Measurements from ENCODE around the gene OPCML. TPM values are rescaled to one million over a fixed set of nuclear protein-coding genes. Genes with fewer than 3 reads are reported as not detected.

The OPCML gene
- total and polyA plus RNA-seq, 2 of the 13 experiments (the other 11 are each of a cell fraction or from before 2014, with no cell fraction given), result not detected

- TF ChIP-seq, protein P1, sequence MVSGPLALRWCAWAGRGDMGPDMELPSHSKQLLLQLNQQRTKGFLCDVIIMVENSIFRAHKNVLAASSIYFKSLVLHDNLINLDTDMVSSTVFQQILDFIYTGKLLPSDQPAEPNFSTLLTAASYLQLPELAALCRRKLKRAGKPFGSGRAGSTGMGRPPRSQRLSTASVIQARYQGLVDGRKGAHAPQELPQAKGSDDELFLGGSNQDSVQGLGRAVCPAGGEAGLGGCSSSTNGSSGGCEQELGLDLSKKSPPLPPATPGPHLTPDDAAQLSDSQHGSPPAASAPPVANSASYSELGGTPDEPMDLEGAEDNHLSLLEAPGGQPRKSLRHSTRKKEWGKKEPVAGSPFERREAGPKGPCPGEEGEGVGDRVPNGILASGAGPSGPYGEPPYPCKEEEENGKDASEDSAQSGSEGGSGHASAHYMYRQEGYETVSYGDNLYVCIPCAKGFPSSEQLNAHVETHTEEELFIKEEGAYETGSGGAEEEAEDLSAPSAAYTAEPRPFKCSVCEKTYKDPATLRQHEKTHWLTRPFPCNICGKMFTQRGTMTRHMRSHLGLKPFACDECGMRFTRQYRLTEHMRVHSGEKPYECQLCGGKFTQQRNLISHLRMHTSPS (CRISPR knock-in tag; IDR thresholded peaks at IDR 0.05; ENCODE audit: low read depth), result no peak
- TF ChIP-seq ZNF430 (CRISPR knock-in tag; IDR thresholded peaks at IDR 0.05) (no peak), ZKSCAN5 (CRISPR knock-in tag; IDR thresholded peaks at IDR 0.05) (no peak), ZNF780A (CRISPR knock-in tag; IDR thresholded peaks at IDR 0.05) (no peak), JDP2 (CRISPR knock-in tag; IDR thresholded peaks at IDR 0.05; ENCODE audit: borderline replicate concordance) (no peak)
- TF ChIP-seq, protein P2, sequence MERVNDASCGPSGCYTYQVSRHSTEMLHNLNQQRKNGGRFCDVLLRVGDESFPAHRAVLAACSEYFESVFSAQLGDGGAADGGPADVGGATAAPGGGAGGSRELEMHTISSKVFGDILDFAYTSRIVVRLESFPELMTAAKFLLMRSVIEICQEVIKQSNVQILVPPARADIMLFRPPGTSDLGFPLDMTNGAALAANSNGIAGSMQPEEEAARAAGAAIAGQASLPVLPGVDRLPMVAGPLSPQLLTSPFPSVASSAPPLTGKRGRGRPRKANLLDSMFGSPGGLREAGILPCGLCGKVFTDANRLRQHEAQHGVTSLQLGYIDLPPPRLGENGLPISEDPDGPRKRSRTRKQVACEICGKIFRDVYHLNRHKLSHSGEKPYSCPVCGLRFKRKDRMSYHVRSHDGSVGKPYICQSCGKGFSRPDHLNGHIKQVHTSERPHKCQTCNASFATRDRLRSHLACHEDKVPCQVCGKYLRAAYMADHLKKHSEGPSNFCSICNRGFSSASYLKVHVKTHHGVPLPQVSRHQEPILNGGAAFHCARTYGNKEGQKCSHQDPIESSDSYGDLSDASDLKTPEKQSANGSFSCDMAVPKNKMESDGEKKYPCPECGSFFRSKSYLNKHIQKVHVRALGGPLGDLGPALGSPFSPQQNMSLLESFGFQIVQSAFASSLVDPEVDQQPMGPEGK (CRISPR knock-in tag; IDR thresholded peaks at IDR 0.05), result no peak
- TF ChIP-seq, protein P3, sequence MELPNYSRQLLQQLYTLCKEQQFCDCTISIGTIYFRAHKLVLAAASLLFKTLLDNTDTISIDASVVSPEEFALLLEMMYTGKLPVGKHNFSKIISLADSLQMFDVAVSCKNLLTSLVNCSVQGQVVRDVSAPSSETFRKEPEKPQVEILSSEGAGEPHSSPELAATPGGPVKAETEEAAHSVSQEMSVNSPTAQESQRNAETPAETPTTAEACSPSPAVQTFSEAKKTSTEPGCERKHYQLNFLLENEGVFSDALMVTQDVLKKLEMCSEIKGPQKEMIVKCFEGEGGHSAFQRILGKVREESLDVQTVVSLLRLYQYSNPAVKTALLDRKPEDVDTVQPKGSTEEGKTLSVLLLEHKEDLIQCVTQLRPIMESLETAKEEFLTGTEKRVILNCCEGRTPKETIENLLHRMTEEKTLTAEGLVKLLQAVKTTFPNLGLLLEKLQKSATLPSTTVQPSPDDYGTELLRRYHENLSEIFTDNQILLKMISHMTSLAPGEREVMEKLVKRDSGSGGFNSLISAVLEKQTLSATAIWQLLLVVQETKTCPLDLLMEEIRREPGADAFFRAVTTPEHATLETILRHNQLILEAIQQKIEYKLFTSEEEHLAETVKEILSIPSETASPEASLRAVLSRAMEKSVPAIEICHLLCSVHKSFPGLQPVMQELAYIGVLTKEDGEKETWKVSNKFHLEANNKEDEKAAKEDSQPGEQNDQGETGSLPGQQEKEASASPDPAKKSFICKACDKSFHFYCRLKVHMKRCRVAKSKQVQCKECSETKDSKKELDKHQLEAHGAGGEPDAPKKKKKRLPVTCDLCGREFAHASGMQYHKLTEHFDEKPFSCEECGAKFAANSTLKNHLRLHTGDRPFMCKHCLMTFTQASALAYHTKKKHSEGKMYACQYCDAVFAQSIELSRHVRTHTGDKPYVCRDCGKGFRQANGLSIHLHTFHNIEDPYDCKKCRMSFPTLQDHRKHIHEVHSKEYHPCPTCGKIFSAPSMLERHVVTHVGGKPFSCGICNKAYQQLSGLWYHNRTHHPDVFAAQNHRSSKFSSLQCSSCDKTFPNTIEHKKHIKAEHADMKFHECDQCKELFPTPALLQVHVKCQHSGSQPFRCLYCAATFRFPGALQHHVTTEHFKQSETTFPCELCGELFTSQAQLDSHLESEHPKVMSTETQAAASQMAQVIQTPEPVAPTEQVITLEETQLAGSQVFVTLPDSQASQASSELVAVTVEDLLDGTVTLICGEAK (IDR thresholded peaks at IDR 0.05), result no peak
- TF ChIP-seq, protein P3 (CRISPR knock-in tag; IDR thresholded peaks at IDR 0.05), result no peak
Observed at GRCh38 chr11:132472411-132473172, 1059.7 kb downstream of the OPCML start (continued).

All from HepG2 (cell line).